GM18508 (cell line): ENCODE results near the gene CEP76.

Experiments
- ATAC-seq: cut with Tn5 transposase; IDR thresholded peaks from one replicate; pipeline ENCODE4 v1.9.1; 2021; ENCODE audit warnings: moderate number of reproducible peaks; ENCODE audit not compliant: insufficient read depth, unreplicated experiment

CEP76 gene

GRCh38 chr18:12721495-12722275 lies 19.2 kb upstream of the CEP76 start:
- no peak for ATAC-seq

GRCh38 chr18:12711446-12711845 lies 8.9 kb upstream of the CEP76 start:
- ATAC-seq = no peak

- ATAC-seq = no peak
Measured at GRCh38 chr18:12703664-12704063, 1.1 kb upstream of the CEP76 start.

GRCh38 chr18:12703096-12703567 lies 609 bp upstream of the CEP76 start:
- no peak for ATAC-seq

GRCh38 chr18:12701161-12701560 lies 1.4 kb downstream of the CEP76 start:
- no peak for ATAC-seq

GRCh38 chr18:12699747-12700146 lies 2.8 kb downstream of the CEP76 start:
- ATAC-seq = no peak

- no peak for ATAC-seq
Measured at GRCh38 chr18:12694032-12694431, 8.5 kb downstream of the CEP76 start.

GRCh38 chr18:12692206-12692605 lies 10.3 kb downstream of the CEP76 start:
- ATAC-seq = no peak

- ATAC-seq = no peak
Measured at GRCh38 chr18:12689256-12689850, 13.2 kb downstream of the CEP76 start.

- ATAC-seq = no peak
Measured at GRCh38 chr18:12686100-12686499, 16.4 kb downstream of the CEP76 start.

GRCh38 chr18:12679183-12679786 lies 23.2 kb downstream of the CEP76 start:
- ATAC-seq = no peak

GRCh38 chr18:12668041-12668440 lies 34.5 kb downstream of the CEP76 start:
- ATAC-seq = no peak

GRCh38 chr18:12659904-12660605 lies 42.5 kb downstream of the CEP76 start:
- no peak for ATAC-seq

- ATAC-seq = no peak
Measured at GRCh38 chr18:12658426-12659138, 43.9 kb downstream of the CEP76 start.

- no peak for ATAC-seq
Measured at GRCh38 chr18:12657684-12658425, 44.7 kb downstream of the CEP76 start, which contains the start of gene SPIRE1. SPIRE1 (minus strand) TSS chr18:12658107; CDS start chr18:12657866, 241 bp downstream.

- ATAC-seq = no peak
Measured at GRCh38 chr18:12656938-12657683, 45.4 kb downstream of the CEP76 start.

- ATAC-seq = no peak
Measured at GRCh38 chr18:12656605-12656937, 46.0 kb downstream of the CEP76 start.

- ATAC-seq = no peak
Measured at GRCh38 chr18:12654971-12655370, 47.6 kb downstream of the CEP76 start.

- no peak for ATAC-seq
Measured at GRCh38 chr18:12652861-12653401, 49.6 kb downstream of the CEP76 start.
